Parathyroid adenoma (tissue), 2 donors: ENCODE data around the gene KIAA1549.

Source experiments
- H2AFZ ChIP-seq: fragments of 300-600 bp; sonication (generic); one replicate; pipeline ENCODE4 v1.7.0; 2017; ENCODE audit warnings: antibody characterized with exemption, mild to moderate bottlenecking
- H3K27ac ChIP-seq: fragments of 300-600 bp; sonication (generic); one replicate; pipeline ENCODE4 v1.7.0; 2017
- H3K27me3 ChIP-seq: fragments of 300-600 bp; sonication (generic); one replicate; pipeline ENCODE4 v1.7.0; 2017; ENCODE audit warnings: low read length; ENCODE audit not compliant: control insufficient read depth, insufficient read depth
- H3K36me3 ChIP-seq: fragments of 300-600 bp; sonication (generic); one replicate; pipeline ENCODE4 v1.7.0; 2017; ENCODE audit warnings: low read length; ENCODE audit not compliant: control insufficient read depth, insufficient read depth
- H3K4me1 ChIP-seq: fragments of 300-600 bp; sonication (generic); one replicate; pipeline ENCODE4 v1.7.0; 2017; ENCODE audit warnings: control low read depth
- H3K4me2 ChIP-seq: fragments of 300-600 bp; sonication (generic); one replicate; pipeline ENCODE4 v1.7.0; 2017; ENCODE audit warnings: low read length
- H3K4me3 ChIP-seq: fragments of 300-600 bp; sonication (generic); one replicate; pipeline ENCODE4 v1.7.0; 2017; ENCODE audit warnings: low read depth, low read length
- H3K79me2 ChIP-seq: fragments of 300-600 bp; sonication (generic); one replicate; pipeline ENCODE4 v1.7.0; 2017; ENCODE audit warnings: control low read depth
- H3K9ac ChIP-seq: fragments of 300-600 bp; sonication (generic); one replicate; pipeline ENCODE4 v1.7.0; 2017; ENCODE audit warnings: mild to moderate bottlenecking
- H3K9me3 ChIP-seq: fragments of 300-600 bp; sonication (generic); one replicate; pipeline ENCODE4 v1.7.0; 2017; ENCODE audit warnings: low read length; ENCODE audit not compliant: control insufficient read depth
- TF ChIP-seq, protein P1 (sequence below): fragments of 300-600 bp; sonication (generic); IDR thresholded peaks from one replicate; pipeline ENCODE4 v1.7.0; 2017; ENCODE audit warnings: antibody characterized with exemption, mild to moderate bottlenecking
- donor health status: primary hyperparathyroidism.

KIAA1549 gene

GRCh38 chr7:138958391-138958956, 22.7 kb downstream of the KIAA1549 start:
- Histone ChIP-seq H3K27me3 (no peaks in the 10 kb centered on the region), H2AFZ (no peak overlapping the region), H3K9ac (no peak overlapping the region), H3K9me3 (no peaks in the 10 kb centered on the region), H3K4me1 (peaks cover 4% of the 10 kb centered on the region), H3K4me2 (no peak overlapping the region), H3K79me2 (peaks cover 11% of the 10 kb centered on the region), H3K27ac (no peak overlapping the region), H3K4me3 (no peak overlapping the region), H3K36me3 (no peaks in the 10 kb centered on the region)
- TF ChIP-seq, protein P1, sequence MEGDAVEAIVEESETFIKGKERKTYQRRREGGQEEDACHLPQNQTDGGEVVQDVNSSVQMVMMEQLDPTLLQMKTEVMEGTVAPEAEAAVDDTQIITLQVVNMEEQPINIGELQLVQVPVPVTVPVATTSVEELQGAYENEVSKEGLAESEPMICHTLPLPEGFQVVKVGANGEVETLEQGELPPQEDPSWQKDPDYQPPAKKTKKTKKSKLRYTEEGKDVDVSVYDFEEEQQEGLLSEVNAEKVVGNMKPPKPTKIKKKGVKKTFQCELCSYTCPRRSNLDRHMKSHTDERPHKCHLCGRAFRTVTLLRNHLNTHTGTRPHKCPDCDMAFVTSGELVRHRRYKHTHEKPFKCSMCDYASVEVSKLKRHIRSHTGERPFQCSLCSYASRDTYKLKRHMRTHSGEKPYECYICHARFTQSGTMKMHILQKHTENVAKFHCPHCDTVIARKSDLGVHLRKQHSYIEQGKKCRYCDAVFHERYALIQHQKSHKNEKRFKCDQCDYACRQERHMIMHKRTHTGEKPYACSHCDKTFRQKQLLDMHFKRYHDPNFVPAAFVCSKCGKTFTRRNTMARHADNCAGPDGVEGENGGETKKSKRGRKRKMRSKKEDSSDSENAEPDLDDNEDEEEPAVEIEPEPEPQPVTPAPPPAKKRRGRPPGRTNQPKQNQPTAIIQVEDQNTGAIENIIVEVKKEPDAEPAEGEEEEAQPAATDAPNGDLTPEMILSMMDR: no peak

- Histone ChIP-seq H3K9ac (no peak overlapping the region), H3K4me3 (no peak overlapping the region), H3K27ac (no peak overlapping the region), H3K9me3 (no peaks in the 10 kb centered on the region), H3K4me1 (peaks cover 4% of the 10 kb centered on the region), H3K79me2 (peaks cover 11% of the 10 kb centered on the region), H3K36me3 (no peaks in the 10 kb centered on the region), H3K27me3 (no peaks in the 10 kb centered on the region), H3K4me2 (no peak overlapping the region), H2AFZ (no peak overlapping the region)
- TF ChIP-seq, protein P1: no peak
Observed at GRCh38 chr7:138957753-138958390, 23.3 kb downstream of the KIAA1549 start.

DNA sequence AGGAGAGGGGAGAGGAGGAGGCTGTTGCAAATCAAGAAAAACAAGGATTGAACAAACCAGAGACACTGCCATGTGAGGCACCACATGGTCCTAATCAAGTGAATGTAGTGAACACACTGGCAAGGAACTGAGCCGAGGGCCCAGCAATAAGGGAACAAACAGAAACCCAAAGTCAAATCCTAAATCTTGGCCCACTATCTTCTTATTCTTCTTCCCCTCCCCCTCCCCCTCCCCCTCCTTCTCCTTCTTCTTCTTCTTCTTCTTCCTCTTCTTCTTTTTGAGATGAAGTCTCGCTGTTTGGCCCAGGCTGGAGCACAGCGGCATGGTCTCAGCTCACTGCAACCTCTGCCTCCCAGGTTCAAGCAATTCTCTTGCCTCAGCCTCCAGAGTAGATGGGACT, 24.0 kb downstream of the KIAA1549 start:
- no peaks in the 10 kb centered on the region for H3K27me3 ChIP-seq
- no peak overlapping the region for H3K4me3 ChIP-seq
- H3K79me2 ChIP-seq: peaks cover 9% of the 10 kb centered on the region
- H3K4me1 ChIP-seq: peaks cover 9% of the 10 kb centered on the region
- H3K9me3 ChIP-seq: no peaks in the 10 kb centered on the region
- no peaks in the 10 kb centered on the region for H3K36me3 ChIP-seq
- H3K27ac ChIP-seq: no peak overlapping the region
- H2AFZ ChIP-seq: no peak overlapping the region
- TF ChIP-seq, protein P1: no peak
- no peak overlapping the region for H3K9ac ChIP-seq
- no peak overlapping the region for H3K4me2 ChIP-seq

- Histone ChIP-seq H2AFZ (no peak overlapping the region), H3K36me3 (no peaks in the 10 kb centered on the region), H3K27me3 (no peaks in the 10 kb centered on the region), H3K4me3 (no peak overlapping the region), H3K4me1 (peaks cover 5% of the 10 kb centered on the region), H3K27ac (no peak overlapping the region), H3K9ac (no peak overlapping the region), H3K4me2 (no peak overlapping the region), H3K9me3 (no peaks in the 10 kb centered on the region), H3K79me2 (peaks cover 5% of the 10 kb centered on the region)
- TF ChIP-seq, protein P1: no peak
Observed at GRCh38 chr7:138954545-138955475, 26.4 kb downstream of the KIAA1549 start.
